Colon (tissue), 2 donors: Measurements from ENCODE around the gene SCTR.
A peak's percentile ranks its signal among the peaks of the same experiment; 100 is the strongest.

Source experiments
- FAIRE-seq: peaks from 2 replicates; lab custom pipeline; 2012; peaks lifted over from hg19 to GRCh38; lab: Jason Lieb, UNC
- donor health status: control.
- donor health status: control.

SCTR gene

DNA sequence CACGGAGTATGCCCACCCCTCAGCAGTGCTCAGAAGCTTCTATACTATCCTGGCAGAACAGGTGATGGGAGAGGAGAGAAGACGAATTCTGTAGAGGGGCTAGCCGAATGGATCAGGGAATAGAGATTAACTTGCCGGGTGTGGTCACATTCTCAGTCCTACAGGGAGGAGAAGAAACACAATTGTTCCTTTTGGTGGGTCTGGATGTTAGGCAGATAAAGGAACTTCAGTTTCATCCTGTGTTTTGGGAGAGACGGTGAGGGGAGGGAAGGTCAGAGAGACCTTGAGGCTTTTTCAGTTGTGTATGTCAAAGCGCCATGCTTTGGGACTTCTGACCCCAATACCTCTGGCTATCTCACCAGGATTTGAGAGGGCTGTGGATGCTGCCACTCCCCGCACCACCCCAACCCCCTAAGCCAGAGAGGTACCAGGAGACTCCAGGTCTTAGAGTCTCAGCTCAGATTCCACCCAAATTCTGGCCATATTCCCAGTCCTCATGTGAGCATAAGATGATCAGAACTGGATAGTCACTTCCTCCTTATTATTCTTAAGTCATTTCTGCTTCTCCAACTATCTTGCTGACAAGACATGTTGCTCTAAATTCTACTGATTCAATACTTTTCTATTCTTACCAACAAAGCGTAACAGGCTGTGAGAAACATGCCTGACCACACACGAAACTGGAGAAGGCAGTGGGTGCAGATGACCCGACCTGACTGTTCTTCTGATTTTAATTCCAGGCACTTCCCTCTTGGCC is 94.9 kb downstream of the SCTR start:
- FAIRE-seq: no peak

DNA sequence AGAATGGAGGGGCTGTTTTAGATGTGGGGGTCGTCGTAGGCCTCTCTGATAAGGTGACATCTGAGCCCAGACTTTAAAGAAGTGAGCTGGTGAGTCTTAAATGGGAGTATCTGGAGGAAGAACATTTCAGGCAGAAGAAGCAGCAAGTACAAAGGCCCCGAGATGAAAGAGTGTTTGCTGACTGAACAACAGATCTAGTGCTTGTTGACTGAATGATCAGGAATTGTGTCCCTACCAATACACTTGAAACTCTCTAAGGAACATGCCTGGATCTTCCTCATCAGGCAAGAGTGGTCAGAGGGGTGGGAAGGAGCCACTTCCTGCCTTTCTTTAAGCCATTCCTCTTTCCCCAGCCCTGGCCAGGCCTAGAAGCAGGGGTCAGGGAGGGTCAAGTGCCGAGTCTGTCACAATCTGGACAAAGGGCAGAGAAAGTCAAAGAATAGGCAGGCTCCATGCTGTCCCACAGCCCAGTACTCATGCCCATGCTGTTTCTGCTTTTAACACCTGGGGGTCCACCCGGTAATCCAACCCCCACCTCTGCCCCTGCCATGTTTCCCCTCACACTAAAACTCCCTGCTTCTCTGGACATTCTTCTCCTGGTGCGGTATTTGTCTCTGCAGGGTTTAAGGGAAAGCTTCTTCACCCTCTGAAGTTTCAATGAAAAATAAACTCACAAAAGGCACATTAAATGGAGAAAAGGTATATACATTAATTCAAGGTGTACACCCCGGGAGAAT is 95.6 kb downstream of the SCTR start:
- FAIRE-seq: no peak

DNA sequence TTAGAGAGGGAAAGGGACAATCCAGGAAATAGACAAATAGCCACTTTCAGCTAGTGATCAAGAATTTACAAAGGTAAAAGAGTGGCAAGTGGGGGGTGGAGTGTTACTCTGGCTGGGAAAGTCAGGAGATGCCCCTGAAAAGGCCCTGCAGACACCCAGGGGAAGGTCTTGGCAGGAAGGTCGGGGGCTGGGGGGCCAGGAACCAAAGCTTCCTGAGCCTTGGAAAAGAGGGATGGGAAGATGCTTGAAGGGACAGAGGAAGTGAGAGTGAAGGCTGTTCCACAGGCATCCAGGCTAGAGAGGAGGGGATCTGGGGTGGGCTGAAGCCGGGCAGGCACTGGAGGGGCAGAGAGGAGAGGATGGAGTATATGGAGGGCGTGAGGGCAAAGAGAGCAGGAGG is 96.5 kb downstream of the SCTR start:
- FAIRE-seq: no peak

DNA sequence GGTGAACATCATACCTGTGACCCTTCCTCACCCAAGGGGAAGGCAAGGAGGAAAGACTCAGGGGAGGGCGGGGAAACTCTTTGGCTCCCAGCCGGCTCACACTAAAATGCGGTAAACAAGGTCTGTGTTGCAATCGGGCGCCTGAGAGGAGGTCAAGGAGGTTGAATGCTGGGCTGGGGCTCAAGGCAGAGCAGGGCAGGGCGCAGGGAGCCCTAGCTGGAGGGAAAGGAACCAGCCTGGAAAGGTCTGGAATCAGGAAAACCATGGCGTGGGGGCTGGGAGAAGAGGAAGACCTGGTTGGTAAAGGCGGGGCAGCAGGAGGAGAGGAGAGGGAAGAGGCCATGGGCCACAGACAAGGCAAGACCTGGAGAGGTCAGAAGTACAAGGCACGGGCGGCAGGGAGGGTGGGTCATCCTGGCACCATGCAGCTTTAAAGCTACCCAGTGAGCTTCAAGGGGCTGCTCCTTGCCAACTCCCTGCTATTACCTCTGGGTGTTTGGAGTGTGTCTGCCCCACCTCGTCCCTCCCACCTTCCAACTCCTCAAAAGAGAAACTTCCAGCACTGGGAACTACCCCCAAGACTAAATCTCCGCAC is 97.4 kb downstream of the SCTR start:
- no peak for FAIRE-seq

DNA sequence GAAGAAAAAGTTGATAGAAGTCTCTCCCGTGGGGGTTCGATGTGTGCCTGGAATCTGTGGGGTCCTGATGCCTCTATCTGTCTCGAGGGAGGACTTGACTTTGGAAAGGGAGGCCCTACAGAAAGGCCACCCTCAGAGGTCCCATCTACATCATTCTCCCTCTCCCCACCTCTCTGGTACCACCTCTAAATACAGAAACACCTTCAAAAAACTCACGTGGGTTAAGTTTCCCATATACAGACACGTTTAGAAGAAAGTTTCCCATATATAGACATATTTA is 97.9 kb downstream of the SCTR start:
- FAIRE-seq: no peak

DNA sequence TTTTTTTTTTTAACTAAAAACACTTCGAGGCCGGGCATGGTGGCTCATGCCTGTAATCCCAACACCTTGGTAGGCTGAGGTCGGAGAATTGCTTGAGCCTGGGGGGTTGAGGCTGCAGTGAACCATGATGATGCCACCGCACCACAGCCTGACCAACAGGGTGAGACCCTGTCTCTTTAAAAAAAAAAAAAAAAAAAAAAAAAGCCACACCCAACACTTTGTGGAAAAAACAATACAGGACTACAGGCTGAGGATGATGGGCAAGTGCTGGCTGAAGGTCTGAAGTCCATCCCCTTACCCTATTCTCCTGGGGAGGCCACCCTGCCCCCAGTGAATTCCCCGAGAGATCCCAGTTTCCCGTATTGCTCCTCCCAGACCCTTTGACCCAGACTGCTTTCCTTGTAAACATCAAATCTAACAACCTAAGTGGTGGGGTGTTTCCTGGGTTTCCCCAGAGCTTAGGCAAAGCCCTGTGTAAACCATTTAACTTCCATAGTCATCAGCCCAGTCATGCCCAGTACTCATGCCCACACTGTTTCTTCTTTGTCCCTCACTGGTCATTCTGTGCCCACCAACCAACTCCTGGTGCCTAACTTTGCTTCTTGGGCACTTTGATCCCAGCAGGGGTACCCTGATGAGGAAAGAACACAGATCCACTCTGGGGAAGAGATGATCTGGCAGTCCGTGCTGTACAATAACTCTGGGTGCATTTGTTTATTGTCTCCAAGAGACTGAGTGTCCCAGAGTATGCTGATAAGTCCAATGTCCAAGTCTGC is 98.5 kb downstream of the SCTR start:
- peak; percentile 43 for FAIRE-seq

DNA sequence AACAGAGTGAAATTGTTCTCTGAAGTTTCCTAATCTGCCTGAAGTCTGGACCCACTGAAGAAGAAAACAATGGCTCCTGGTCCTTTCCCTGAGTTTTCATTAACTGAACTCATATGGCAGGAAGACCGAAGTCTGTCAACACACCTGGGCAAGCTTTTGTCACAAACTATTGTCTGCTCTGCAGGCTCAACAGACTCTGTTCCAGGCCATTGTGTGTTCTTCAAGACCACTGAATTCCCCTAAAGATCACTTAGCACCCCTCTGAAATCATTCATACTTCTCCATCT is 99.2 kb downstream of the SCTR start:
- no peak for FAIRE-seq

DNA sequence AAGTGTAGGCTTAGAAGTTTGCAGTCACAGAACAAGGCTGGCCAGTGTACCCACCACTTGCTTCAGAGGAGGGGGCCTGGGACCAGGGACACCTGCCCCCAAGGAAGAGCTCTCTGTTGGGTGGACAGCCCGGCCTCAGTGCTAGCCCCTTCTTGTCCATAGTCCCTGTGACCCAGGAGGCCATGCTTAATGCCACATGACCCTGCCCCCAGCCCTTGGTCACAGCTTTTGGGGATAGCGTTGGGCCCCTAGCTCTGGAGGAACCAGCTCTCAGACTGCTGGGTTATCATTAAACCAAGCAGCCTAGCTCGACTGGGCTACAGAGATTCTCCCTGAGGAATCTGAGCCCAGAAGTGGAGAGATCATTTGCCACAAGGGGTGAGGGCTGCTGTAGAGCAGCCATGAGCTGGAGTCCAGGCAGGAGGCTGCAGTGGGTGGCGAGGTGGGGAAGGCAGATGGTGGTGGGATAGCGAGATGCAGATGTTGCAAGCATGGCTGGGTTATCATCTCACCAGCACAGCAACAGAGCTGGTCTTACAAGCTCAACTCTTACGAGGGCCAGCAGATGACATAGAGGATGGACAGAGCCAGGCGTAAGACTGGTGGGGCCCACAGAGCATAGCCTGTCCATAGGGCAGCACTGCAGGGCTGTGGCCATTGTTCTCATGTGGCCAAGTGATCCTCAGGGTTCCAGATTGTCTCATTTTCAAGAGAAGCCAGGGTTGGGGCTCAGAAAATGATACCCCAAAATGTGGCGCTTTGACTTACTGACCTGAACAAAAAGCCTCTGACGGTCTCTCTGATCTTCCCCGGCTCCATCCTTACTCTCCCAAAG is 99.8 kb downstream of the SCTR start:
- no peak for FAIRE-seq

DNA sequence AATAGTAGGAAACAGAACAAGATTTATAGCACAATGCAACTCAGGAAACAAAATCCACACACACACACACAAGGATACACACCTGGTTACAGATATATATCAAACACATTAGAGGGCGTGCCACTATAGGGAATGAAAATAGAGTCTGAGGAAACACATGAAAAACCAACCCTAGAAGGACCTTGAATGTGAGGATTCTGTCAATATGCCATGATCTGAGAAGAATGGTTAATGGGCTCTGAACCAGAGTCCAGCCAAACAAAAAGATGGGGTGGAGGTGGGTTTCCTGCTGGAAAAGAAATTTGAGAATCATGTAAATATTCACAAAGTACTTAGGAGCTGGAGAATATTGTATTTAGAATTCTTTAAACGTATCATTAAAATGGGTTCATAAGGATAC is 100.5 kb downstream of the SCTR start:
- FAIRE-seq: no peak

DNA sequence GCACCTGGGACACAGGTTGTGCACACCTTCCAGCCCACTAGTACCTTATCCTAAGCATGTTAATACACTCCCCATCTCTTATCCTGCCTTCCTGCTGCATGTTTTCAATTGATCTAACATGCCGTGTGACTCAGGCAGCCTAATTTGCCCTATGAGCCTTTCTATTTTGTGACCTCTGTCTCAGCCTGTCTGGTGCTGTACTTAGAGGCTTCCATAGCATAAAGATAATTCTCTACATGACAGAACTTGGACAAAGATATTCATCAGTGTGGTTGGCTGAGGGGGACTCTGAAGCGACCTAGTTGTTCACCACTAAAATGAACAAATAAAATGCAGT is 101.2 kb downstream of the SCTR start:
- FAIRE-seq: no peak

DNA sequence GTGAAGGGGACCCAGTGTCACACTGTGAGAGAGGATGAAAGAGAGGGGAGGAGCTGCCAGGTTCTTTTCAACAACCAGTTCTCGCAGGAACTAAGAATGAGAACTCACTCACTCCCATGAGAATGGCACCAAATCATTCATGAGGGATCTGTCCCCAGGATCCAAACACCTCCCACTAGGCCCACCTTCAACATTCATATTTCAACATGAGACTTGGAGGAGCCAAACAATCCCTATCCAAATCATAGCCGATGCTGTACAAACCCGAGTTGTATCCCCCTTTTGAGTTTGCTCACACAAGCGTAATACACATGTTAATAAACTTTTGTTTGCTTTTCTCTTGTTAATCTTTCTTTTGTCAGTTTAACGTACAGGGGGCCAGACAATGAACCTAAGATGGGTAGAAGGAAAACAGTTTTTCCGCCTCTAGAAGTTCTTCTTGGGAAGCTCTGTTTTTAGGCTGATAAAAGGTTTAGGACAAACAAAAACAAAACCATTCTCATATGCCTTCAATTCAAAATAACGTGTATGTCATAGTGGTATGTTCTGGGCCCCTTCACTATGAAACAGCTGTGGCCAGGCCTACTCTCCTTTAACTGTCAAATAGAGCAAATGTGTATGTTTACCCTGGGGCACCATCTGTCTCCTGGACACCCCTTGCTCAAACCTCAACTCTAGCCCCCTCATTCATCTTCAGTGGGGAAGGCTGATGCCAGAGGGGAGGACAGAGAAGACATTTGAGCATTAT is 101.7 kb downstream of the SCTR start:
- no peak for FAIRE-seq

DNA sequence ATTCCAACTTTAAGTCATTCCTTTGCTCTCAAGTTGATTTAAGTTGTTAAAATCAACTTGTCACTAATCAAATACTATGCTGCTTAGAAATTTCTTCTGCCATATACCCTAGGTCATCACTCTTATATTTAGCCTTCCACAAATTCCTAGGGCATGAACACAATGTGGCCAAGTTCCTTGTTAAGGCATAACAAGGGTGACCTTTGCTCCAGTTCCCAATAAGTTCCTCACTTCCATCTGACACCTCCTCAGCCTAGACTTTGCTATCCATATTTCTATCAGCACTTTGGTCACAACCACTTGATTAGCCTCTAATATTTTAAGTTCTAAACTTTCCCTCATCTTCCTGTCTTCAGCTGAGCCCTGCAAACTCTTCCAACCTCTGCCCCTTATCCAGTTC is 102.5 kb downstream of the SCTR start:
- no peak for FAIRE-seq

DNA sequence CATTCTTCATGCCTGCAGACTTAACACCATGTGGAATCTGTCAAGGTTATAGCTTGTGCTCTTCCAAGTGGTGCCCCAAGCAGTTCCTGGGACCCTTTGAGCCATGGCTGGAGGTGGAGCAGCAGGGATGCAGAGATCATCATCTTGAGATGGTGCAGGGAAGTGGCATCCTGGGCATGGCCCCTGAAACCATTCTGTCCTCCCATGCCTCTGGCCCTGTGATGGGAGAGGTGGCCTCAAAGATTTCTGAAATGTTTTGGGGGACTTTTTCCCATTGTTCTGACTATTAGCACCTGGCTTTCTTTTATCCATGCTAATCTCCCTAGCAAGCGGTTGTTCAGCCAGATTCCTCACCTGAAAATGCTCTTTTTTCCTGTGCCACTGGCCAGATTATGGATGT is 103.0 kb downstream of the SCTR start:
- FAIRE-seq: no peak

DNA sequence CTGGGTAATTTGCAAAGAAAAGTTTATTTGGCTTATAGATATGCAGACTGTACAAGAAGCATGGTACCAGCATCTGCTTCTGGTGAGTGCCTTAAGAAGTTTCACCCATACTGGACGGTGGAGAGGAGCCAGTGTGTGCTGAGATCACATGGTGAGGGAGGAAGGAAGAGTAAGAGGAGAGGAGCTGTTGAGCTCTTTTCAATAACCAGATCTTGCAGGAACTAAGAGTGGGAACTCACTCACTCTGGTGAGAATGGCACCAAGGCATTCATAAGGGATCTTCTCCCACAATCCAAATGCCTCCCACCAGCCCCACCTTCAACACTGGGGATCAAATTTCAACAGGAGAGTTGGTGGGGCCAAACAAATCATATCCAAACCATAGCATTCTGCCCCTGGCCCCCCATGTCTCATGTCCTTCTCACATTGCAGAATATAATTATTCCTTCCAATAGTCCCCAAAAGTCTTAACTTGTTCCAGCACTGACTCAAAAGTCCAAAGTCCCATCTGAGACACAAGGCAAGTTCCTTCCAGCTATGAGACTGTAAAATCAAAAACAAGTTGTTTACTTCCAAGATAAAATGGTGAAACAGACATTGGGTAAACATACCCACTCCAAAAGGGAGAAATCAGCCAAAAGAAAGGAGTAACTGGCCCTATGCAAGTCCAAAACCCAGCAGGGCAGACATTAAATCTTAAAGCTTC is 104.3 kb downstream of the SCTR start:
- FAIRE-seq: no peak

DNA sequence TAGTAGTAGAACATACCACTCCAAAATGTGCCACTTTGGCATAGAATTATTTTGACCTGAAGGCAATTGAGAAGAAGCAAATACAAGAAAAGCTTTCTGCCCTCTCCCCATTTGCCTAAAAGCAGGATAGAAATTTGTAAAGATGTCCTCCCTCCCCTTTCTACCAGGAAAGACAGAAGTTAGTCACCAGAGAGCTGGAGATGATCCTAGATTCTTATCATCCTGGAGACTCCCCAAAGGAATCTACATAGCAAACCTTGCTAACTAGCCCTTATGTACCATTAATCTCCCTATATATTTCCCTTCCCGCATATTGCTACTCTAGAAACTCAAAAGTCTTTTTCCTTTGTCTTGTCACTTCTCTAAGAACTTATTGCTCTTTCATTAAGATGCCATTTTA is 105.2 kb downstream of the SCTR start:
- no peak for FAIRE-seq

DNA sequence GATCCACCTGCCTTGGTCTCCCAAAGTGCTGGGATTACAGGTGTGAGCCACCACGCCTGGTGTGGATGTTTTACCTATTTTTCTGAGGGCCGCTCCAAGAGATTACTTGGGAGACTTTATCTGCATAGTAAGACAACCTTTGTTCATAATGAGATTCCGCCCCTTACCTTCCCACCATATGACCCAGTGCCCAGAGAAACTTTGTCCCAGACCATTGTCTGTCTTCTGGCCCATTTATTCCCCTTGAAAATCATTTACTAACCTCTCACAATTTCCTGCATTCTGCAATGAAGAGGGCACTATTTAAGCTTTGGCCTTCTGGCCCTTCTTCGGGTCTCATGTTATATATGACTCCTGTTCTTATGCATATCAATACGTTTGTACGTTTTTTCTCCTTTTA is 106.4 kb downstream of the SCTR start:
- no peak for FAIRE-seq

DNA sequence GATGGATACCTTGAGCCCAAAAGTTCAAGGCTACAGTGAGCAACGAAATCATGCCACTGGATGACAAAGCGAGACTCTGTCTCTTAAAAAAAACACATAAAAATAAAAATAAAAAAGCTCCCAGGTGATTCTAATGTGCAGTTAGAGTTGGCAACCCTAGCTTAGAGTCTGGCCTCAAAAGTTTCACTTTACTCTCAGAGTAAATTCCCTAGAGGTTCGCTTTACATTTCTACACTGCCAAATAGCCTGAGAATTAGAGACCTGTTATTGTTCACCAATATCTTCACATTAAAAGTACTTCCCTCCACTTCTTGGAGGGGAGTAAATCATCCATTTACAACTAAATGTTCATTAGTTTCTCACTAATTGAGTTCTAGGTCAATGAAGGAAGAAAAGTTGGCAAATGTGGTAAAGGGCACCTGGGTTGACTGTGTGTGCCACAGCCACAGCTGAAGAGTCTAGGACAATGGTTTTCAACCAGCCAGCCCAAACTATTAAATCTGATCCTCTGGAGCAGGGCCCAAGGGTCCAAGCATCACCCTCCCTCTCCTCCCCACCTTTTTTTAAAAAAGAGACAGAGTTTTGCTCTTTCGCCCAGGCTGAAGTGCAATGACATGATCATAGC is 107.9 kb downstream of the SCTR start:
- no peak for FAIRE-seq

DNA sequence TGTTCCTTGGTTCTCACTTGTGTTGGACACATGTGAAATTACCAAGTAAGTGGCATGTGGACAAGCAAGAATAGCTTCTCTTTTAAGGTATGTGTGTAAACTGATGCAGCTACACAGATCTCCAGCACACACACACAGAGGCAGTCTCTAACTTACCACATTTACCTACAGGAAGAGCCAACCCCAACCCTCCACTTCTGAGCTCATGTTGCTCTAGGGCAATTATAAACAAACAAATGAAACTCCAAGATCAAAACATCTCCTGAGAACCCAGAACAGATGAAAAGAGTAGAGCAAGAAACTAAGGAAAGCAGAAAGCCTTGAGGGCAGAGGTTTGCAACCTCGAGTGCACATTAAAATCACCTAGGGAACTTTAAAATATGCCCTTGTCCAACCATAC is 108.7 kb downstream of the SCTR start:
- FAIRE-seq: no peak

DNA sequence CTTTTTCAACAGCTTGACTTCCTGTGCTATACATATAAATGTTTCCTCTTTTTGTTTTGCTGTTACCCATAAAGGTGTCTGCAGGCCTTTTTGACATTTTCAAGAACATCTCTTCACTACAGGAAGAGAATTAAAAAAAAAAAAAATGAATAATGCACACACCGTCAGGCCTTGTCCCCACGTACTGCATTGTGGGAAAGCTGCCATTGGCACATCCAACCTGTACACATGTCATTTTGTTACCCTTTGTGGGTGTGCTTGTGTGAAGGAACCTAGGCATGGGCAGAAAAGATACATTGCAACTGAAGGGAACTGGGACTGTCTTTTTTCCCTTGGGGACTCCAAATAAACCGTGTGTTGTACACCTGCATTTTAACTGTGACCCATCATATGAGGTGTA is 109.4 kb downstream of the SCTR start:
- FAIRE-seq: no peak

DNA sequence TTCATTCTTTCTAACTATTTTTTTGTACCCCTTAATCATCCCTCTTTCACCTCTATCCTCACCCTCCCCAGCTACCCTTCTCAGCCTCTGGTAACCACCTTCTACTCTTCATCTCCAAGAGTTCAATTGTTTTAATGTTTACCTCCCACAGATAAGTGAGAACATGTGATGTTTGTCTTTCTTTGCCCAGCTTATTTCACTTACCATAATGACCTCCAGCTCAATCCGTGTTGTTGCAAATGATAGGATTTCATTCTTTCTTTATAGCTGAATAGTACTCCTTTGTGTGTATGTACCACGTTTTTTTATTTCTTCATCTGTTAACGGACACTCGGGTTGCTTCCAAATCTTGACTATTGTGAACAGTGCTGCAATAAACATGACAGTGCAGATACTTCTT is 114.8 kb downstream of the SCTR start:
- FAIRE-seq: no peak

DNA sequence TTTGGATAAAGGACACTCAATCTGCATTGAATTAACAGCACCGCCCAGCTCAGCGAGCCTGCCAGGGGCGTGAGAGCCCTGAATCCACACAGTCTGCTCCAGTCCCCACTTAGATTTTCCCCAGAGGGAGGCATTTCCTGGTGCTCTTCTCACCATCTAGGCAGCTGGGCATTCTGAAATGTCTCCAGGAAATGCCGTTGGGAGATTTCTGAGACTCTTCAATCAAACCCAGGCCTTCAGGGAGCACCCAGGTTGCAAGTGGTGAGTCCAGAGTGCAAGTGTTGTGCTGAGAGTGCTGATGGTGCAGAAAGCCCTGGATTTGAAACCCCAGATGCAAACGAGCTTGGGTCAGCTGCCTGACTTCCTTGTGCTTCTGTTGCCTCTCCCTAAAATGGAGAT is 116.1 kb downstream of the SCTR start:
- no peak for FAIRE-seq
